ENCODE data around the gene SOCS6. TPM values are rescaled to one million over a fixed set of nuclear protein-coding genes. Genes with fewer than 3 reads are reported as not detected.

SOCS6 gene
- total RNA-seq, 1 donor from 2014 or later = 30.2 TPM

GRCh38 chr18:70291295-70291574 lies 2.4 kb downstream of the SOCS6 start:
- Mint-ChIP-seq H3K36me3 (peaks cover 11% of the 10 kb centered on the region), H3K9me3 (peaks cover 4% of the 10 kb centered on the region), H3K4me3 (peak overlapping the region; percentile 99), H3K27ac (peak overlapping the region; percentile 99), H3K4me1 (ENCODE audit: unreplicated experiment) (peaks cover 63% of the 10 kb centered on the region), H3K27me3 (no peaks in the 10 kb centered on the region)
- DNase-seq (ENCODE audit: extremely low spot score, unreplicated experiment) = no peak
- TF ChIP-seq CTCF (conservative IDR thresholded peaks at IDR 0.05) = no peak

- DNase-seq (ENCODE audit: extremely low spot score, unreplicated experiment) = no peak
- Mint-ChIP-seq H3K4me1 (ENCODE audit: unreplicated experiment) (peaks cover 64% of the 10 kb centered on the region), H3K27ac (peak overlapping the region; percentile 84), H3K4me3 (peak overlapping the region; percentile 73), H3K27me3 (no peaks in the 10 kb centered on the region), H3K9me3 (peaks cover 4% of the 10 kb centered on the region), H3K36me3 (peaks cover 11% of the 10 kb centered on the region)
- no peak for TF ChIP-seq CTCF (conservative IDR thresholded peaks at IDR 0.05)
These were observed 3.8 kb downstream of the SOCS6 start for GRCh38 chr18:70292628-70293027.

- Mint-ChIP-seq H3K9me3 (peaks cover under 1% of the 10 kb centered on the region), H3K4me1 (ENCODE audit: unreplicated experiment) (peaks cover 60% of the 10 kb centered on the region), H3K27ac (peak overlapping the region; percentile 84), H3K27me3 (no peaks in the 10 kb centered on the region), H3K4me3 (peak overlapping the region; percentile 73), H3K36me3 (peaks cover 11% of the 10 kb centered on the region)
- DNase-seq (ENCODE audit: extremely low spot score, unreplicated experiment) = no peak
- no peak for TF ChIP-seq CTCF (conservative IDR thresholded peaks at IDR 0.05)
These were observed 4.3 kb downstream of the SOCS6 start for GRCh38 chr18:70293166-70293565.

GRCh38 chr18:70294471-70295191 lies 5.8 kb downstream of the SOCS6 start:
- Mint-ChIP-seq H3K9me3 (no peaks in the 10 kb centered on the region), H3K4me1 (ENCODE audit: unreplicated experiment) (peaks cover 60% of the 10 kb centered on the region), H3K27ac (peak overlapping the region; percentile 75), H3K4me3 (peak overlapping the region; percentile 43), H3K27me3 (no peaks in the 10 kb centered on the region), H3K36me3 (peaks cover 16% of the 10 kb centered on the region)
- DNase-seq (ENCODE audit: extremely low spot score, unreplicated experiment) = no peak
- no peak for TF ChIP-seq CTCF (conservative IDR thresholded peaks at IDR 0.05)

- H3K27ac Mint-ChIP-seq = peak overlapping the region; percentile 13
- TF ChIP-seq CTCF (conservative IDR thresholded peaks at IDR 0.05) = no peak
These were observed 6.6 kb downstream of the SOCS6 start for GRCh38 chr18:70295192-70296188.

More at GRCh38 chr18:70295192-70296188, 6.6 kb downstream of the SOCS6 start:
- Mint-ChIP-seq H3K4me3 (peak overlapping the region; percentile 15), H3K4me1 (ENCODE audit: unreplicated experiment) (peaks cover 59% of the 10 kb centered on the region), H3K9me3 (no peaks in the 10 kb centered on the region), H3K27me3 (no peaks in the 10 kb centered on the region), H3K36me3 (peaks cover 19% of the 10 kb centered on the region)
- DNase-seq (ENCODE audit: extremely low spot score, unreplicated experiment) = no peak
